GM21825 (cell line): ENCODE data around the gene ARL14EPL.
A peak's percentile ranks its signal among the peaks of the same experiment; 100 is the strongest.
"Not testable (repeated sequence)": the region's sequence is repeated elsewhere in the genome, so short reads cannot be mapped to it uniquely, and the experiment has no call there.

Experiments used
- ATAC-seq: cut with Tn5 transposase; IDR thresholded peaks from one replicate; pipeline ENCODE4 v1.9.1; 2021; ENCODE audit warnings: mild to moderate bottlenecking, moderate library complexity; ENCODE audit not compliant: unreplicated experiment

ARL14EPL gene

GRCh38 chr5:116046261-116046660 is 14.0 kb downstream of the ARL14EPL start:
- ATAC-seq: no peak

DNA sequence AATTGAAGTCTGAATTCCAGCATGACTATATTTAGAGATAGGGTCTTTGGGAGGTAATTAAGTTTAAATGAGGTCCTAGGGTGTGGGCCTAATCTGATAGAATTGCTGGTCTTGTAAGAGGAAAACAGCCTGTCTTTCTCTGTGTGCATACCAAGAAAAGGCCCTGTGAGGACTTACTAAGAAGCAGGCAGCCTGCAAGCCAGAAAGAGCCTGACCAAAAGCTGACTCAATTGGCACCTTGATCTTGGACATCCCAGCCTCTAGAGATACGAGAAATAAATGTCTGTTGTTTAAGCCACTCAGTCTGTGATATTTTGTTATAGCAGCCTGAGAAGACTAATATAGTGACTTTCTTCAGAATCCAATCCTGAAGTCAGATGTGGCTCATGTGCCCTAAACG is 14.6 kb downstream of the ARL14EPL start:
- ATAC-seq: no peak

- no peak for ATAC-seq
These were observed 26.2 kb downstream of the ARL14EPL start for GRCh38 chr5:116058346-116058936.

DNA sequence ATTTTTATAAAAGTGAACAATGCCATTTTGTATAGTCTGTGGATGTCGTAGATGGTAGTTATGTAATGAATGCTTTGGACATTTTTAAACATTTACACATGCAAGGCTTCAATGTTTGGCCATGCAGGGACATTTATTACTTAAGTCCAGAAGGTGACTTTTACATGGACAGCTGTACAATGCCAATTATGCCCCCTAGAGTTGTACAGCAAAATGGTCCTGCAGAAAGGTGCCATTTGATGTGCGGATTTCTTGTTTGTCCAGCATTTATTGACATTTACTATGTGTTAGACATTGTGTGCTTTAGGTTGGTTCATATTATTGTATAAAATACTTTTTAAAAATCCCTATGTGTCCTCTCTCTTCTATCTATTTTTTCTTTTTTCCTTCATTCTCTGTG is 30.1 kb downstream of the ARL14EPL start:
- ATAC-seq: no peak

DNA sequence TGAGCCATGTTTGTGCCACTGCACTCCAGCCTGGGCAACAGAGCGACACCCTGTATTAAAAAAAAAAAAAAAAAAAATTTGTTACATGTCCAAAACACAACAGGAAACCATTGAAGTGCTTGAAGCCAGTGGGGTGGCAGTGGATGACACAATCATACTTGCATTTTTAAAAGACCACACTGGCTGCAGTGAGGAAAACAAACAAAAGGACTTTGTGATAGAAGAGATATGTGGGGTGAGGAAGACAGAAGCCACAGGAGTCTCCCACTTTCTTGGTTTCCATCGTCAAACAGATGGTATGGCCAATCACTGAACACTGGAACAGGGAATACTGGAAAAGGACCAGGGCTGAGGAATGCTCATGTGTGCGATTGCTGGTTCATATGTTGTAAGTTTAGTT is 31.7 kb downstream of the ARL14EPL start:
- no peak for ATAC-seq

DNA sequence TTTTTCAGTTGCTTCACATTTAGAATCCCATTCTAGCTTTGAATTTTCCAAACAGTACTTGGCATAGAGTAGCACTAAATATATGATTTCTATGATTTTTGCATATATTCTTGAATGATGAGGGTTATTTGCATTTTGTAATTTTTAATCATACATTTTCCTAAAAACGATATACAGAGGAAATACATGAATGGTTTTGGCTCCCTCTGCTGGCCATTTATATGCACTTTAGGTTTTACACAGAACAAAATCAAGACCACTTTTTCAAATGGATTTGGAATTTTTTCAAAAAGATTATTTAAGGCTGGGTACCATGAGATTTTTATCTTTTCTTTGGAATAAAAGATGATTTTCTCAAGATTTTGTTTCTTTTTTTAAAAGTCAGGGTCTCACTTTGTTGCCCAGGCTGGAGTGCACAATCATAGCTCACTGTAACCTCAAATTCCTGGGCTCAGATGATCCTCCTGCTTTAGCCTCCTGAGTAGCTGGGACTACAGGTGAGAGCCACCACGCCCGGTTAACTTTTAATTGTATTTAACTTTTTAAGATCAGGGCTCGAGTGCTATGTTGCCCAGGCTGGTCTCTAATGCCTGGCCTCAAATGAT is 35.9 kb downstream of the ARL14EPL start:
- no peak for ATAC-seq

DNA sequence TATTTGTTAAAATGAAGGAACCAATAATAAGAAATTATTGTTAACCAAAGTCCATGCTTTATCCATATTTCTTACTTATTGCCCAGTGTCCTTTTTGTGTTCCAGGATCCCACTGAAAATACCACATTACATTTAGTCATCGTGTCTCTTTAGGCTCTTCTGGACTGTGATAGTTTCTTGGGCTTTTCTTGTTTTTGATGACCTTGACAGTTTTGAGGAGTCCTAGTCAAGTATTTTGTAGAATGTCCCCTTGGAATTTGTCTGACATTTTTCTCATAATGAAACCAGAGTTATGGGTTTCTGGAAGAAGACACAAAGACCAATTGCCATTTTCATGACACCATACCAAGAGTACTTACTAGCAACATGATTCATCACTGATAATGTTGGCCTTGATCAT is 38.9 kb downstream of the ARL14EPL start:
- ATAC-seq: no peak

- no peak for ATAC-seq
These were observed 43.0 kb downstream of the ARL14EPL start for GRCh38 chr5:116075191-116075831.

DNA sequence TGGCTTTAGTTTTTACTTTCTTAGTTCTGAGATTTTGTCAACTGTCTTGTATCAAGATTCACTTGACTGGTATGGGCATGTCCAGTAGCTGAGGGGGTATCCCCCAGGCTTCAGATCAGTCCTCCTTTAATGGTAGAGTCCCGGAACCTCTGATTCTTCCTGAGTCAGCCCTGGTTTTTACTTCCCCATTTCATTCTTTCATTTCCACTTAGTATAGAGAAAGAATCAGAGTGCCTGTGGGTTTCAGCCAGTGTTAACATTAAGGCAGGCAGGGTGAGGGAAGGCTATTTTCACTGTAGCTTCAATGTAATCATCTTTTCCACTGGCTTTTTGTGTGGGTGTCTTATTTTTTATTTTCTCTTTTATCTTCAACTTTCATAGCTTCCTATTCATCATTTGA is 44.2 kb downstream of the ARL14EPL start:
- peak; percentile 99 for ATAC-seq

DNA sequence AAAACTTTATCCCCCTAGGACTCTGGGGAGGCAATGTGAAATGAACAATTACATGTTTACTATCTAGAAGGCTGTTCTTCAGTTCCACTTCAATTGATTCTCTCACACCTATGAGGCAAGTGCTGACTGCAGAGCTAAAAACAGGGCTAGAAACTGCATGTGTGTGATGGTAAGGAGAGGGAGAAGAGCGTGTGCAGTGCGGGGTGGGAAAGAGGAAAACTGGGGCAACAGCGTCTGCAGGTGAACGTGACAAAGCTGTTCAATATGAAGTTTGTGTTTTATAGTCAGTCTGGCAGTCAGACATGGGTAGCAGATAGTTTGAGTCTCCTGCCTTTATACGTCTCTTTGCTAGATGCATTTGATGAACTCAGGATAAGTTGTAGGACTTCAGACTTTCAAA is 45.9 kb downstream of the ARL14EPL start:
- no peak for ATAC-seq

GRCh38 chr5:116084287-116084691 is 52.0 kb downstream of the ARL14EPL start:
- ATAC-seq: peak; percentile 45

DNA sequence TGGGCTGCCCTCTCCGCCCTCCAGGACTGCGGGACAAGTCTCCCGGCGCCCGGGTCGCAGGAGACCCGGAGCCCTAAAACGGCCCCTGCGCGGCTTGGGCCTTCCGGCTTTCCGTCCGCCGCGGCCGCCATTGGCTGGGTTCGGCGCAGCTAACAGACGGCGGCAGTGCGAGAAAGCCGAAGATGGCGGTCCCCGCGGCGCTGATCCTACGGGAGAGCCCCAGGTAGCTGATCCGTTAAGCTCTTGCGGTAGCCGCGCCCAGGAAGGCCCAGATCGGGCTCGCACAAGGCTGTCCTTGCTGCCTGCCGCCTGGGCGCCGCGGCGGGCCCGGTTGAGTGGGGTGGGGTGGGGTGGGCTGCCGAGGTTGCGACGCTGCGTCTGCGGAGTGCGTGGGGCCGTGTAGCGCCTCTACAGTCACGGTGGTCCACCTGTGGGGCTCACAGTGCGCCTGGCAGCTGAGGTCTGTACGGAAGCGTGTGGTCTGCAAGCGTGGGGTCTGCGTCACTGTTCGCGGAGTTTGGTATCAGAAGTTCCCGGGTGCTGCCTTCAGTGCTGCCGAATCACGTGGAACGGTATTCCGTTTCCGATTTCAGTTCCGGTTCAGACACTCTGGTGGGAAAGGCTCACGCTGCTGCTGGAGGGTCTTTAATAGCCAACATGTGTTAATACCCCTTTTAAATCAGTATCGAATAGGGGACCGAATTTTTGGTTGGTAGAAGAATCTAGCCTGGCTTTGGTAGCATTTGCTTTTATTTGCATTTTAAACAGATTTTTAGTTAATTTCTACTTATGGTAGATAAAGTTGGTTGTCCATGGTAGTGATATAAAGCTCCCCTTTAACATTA is 52.8 kb downstream of the ARL14EPL start, which contains the start of gene COMMD10:
Gene COMMD10 (plus strand): TSS at position 155 of the 845 bp plus-strand sequence.
- peak; percentile 87 for ATAC-seq

- ATAC-seq: not testable (repeated sequence)
These were observed 54.0 kb downstream of the ARL14EPL start for GRCh38 chr5:116086309-116086708.

GRCh38 chr5:116088062-116088461 is 55.8 kb downstream of the ARL14EPL start:
- ATAC-seq: no peak

- no peak for ATAC-seq
These were observed 58.0 kb downstream of the ARL14EPL start for GRCh38 chr5:116090302-116090701.

GRCh38 chr5:116091416-116091815 is 59.1 kb downstream of the ARL14EPL start:
- no peak for ATAC-seq

DNA sequence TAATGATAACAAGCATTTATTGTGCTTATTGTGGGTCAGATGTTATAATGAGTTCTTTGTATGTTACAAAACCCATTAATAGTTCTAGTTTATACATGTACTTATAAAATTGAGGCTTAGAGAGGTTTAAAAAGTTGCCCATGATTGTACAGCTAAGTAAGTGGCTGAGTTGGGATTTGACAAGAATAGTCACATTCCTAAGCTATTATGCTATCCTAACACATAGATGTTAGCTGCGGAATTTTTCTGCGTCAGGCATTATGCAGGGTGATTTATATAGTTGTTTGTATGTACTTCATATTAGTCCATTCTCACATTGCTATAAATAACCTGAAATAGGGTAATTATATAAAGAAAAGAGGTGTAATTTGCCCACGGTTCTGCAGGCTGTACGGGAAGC is 65.0 kb downstream of the ARL14EPL start:
- no peak for ATAC-seq

DNA sequence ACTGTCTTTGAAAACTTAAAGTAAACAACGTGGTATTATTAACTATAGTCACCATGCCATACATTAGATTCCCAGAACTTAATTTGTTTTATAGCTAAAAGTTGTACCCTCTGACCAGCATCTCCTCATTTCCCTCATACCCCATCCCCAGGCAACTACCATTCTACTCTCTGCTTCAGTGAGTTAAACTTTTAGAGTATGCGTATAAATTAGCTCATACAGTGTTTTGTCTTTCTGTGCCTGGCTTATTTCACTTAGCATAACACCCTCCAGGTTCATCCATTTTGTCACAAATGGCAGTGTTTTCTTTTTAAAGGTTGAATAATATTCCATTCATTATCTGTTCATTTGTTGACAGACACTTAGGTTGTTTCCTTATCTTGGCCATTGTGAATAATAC is 66.7 kb downstream of the ARL14EPL start:
- ATAC-seq: no peak

DNA sequence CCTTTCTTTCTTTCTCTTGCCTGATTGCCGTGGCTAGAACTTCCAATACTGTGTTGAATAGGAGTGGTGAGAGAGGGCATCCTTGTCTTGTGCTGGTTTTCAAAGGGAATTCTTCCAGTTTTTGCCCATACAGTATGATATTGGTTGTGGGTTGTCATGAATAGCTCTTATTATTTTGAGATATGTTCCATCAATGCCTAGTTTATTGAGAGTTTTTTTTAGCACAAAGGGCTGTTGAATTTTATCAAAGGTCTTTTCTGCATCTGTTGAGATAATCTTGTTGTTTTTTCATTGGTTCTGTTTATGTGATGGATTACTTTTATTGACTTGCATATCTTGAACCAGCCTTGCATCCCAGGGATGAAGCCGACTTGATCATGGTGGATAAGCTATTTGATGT is 72.7 kb downstream of the ARL14EPL start:
- not testable (repeated sequence) for ATAC-seq
